H1 (cell line): ENCODE measurements around the gene GABRG3. TPM values are rescaled to one million over a fixed set of nuclear protein-coding genes. Genes with fewer than 3 reads are reported as not detected.

Experiments
- HDAC2 ChIP-seq, 2 experiments: fragments of 300-600 bp in 1 of 2; sonication (generic) in 1 of 2; IDR thresholded peaks; 2 replicates each; pipeline ENCODE4 v1.6.1; 2011 to 2012; ENCODE audit warnings: low read depth in 2 of 2, low read length in 2 of 2, mild to moderate bottlenecking in 2 of 2, moderate library complexity in 2 of 2, borderline replicate concordance in 1 of 2, inconsistent platforms in 1 of 2
- SAP30 ChIP-seq: fragments of 300-600 bp; sonication (generic); IDR thresholded peaks from 2 replicates; pipeline ENCODE4 v1.7.1; 2012; ENCODE audit warnings: low read length, moderate library complexity, mild to moderate bottlenecking, inconsistent platforms; ENCODE audit not compliant: insufficient read depth, insufficient replicate concordance
- polyA plus RNA-seq, 7 experiments: library from polyadenylated mRNA; depleted of rRNA in 3 of 7; stranded (reverse) in 5 of 7; unstranded in 2 of 7; fragments of >200 nt in 5 of 7; fragments of 200-250 nt in 2 of 7; gene quantifications; 1 replicate in 5 of 7; 2 replicates in 1 of 7; 4 replicates in 1 of 7; pipeline versions ENCODE4 v1.2.1 to v1.2.3, GENCODE V29; 2011 to 2013; ENCODE audit warnings: missing spikeins in 2 of 7, mixed read lengths in 2 of 7
- total RNA-seq: library from RNA; stranded (reverse); fragmentation: NEBNext Ultra II Directional; extraction: Animal tissue kit (Norgen Biotek cat#: 25700); gene quantifications from 2 replicates; pipeline ENCODE4 v1.2.1, GENCODE V29; 2021

Gene GABRG3
- total and polyA plus RNA-seq, 2 of the 8 experiments (the other 6 are each of a cell fraction or from before 2014, with no cell fraction given) = 0.17 to 0.80 TPM

DNA sequence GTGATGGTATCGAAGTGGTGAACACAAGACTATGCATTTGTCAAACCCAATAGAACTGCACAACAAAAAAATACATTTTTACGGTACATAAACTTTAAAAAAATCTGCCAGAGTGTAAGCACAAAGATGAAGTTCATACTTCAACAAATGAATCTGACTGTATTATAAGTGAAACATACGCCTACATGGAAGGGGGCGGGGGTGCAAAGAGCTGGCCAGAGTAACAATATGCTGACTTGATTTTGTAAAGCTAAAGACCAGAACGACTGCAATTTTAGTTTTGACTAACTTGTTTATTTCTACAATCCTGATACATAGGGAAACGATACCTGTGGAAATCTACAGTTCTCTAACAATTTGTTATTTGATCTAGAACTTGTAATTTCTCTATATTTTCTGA, 426.0 kb downstream of the GABRG3 start (continued):
- TF ChIP-seq SAP30 = no peak
- no peak for TF ChIP-seq HDAC2 (IDR thresholded peaks at IDR 0.05; ENCODE audit: borderline replicate concordance in 1 of 2, low read depth in 2 of 2, low read length in 2 of 2)
